GM21786 (cell line): ENCODE measurements around the gene ABHD6.

Experiments
- ATAC-seq: cut with Tn5 transposase; IDR thresholded peaks from one replicate; pipeline ENCODE4 v1.9.1; 2021; ENCODE audit not compliant: unreplicated experiment

Gene ABHD6

DNA sequence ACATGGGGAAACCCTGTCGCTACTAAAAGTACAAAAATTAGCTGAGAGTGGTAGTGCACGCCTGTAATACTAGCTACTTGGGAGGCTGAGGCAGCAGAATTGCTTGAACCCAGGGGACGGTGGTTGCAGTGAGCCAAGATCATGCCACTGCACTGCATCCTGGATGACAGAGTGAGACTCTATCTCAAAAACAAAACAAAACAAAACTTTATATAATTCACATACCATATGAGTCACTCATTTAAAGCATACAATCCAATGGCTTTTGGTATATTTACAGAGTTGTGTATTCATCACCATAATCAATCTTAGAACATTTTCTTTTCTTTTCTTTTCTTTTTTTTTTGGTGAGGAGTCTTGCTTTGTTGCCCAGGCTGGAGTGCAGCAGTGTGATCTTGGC lies 103.8 kb downstream of the ABHD6 start:
- no peak for ATAC-seq

DNA sequence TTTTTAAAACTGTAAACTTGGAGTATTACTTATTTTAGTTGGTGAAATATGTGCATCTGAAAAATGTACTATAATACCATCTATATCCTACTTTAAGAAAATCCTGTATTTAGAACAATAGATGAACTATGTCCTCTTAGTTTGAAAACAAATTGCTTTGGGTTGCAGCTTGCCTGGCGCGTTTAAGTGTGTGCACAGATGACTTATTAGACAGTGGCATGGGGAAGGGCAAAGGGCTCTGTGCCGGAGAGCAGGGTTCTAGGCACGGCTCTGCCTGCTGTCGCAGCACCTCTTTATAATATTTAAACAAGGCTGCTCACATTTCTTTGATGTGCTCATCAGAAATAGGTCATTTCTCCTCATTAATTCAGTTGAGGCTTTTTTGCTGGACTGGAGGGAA lies 105.1 kb downstream of the ABHD6 start:
- ATAC-seq: no peak
